HUES64 (cell line): ENCODE measurements around the gene TANK.
"Not testable (repeated sequence)": the region's sequence is repeated elsewhere in the genome, so short reads cannot be mapped to it uniquely, and the experiment has no call there.

Source experiments
- H3K27ac ChIP-seq: 2 replicates; pipeline ENCODE4 v1.7.0; 2013; ENCODE audit warnings: low read depth, low read length, inconsistent platforms
- H3K27me3 ChIP-seq: 2 replicates; pipeline ENCODE4 v1.6.1; 2013; ENCODE audit warnings: mild to moderate bottlenecking, low read length; ENCODE audit not compliant: insufficient read depth
- H3K36me3 ChIP-seq: 2 replicates; pipeline ENCODE4 v1.6.1; 2013; ENCODE audit warnings: mild to moderate bottlenecking, low read length; ENCODE audit not compliant: insufficient read depth
- H3K4me1 ChIP-seq: 2 replicates; pipeline ENCODE4 v1.6.1; 2013; ENCODE audit warnings: mild to moderate bottlenecking, low read length, moderate library complexity; ENCODE audit not compliant: insufficient read depth
- H3K4me3 ChIP-seq: 2 replicates; pipeline ENCODE4 v1.5.1; 2013; ENCODE audit warnings: mild to moderate bottlenecking, low read length, moderate library complexity
- H3K9ac ChIP-seq: 2 replicates; pipeline ENCODE4 v1.6.1; 2013; ENCODE audit warnings: mild to moderate bottlenecking, low read depth, low read length
- H3K9me3 ChIP-seq: 2 replicates; pipeline ENCODE4 v1.6.1; 2013; ENCODE audit warnings: low read depth, low read length; ENCODE audit not compliant: insufficient read depth
- WGBS: fragments of 150-250, 120-280 bp; methylation state at CpG from one replicate; pipeline ENCODE4 v1.1.7; 2013; ENCODE audit warnings: missing lambda C conversion rate; 5-methylcytosine and 5-hydroxymethylcytosine counted together

TANK gene

DNA sequence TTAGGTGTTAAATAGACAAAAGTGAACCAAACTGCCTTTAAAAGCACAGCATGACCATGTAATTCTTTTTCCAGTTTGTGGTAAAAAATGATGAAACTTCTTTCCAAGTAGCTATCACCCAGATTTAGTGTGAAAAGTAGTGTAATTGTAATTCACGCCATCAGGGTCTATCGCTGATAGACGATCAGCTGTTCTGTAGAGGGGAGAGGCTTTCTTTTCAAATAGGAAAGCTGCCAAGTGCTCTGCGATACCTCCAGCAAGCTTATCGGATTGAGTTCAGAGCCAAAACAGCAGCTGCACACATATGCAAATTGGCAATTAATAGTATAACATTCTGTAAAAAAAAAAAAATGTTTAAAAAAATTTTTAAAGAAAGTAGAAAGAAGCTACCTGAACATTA, 86.1 kb downstream of the TANK start:
- WGBS: 49% methylated on average over 4 of the region's 5 CpGs

DNA sequence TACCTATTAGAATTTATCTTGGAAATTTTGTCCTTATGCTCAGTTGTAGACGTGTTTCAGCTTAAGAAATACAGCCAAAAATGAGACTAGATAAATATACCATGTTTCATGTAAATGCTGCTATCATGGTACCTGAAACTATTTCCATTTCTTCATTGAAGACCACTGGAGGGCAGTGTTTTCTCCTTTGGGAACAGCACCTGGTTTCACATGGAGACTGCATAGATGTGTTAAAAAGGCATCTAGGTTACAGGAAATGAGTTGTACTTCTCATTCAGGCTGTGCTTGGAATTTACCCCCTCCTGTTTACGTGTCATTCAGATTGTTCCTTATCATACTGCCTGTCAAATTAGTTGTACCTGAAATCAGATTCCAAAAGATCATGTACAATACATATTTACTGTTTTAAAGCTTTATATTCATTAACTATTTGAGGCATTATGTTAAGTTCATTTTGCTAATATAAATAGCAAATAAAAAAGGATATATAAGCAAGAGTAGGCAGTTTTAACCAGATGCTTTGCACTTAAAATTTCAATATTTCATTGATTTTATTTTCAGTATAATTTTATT, 90.7 kb downstream of the TANK start:
- H3K27ac ChIP-seq: no peak overlapping the region
- H3K36me3 ChIP-seq: no peaks in the 10 kb centered on the region
- no peaks in the 10 kb centered on the region for H3K9me3 ChIP-seq
- H3K9ac ChIP-seq: no peak overlapping the region
- no peak overlapping the region for H3K4me3 ChIP-seq
- 10% methylated on average over 2 of the region's 2 CpGs for WGBS
- peaks cover 18% of the 10 kb centered on the region for H3K4me1 ChIP-seq
- peaks cover 7% of the 10 kb centered on the region for H3K27me3 ChIP-seq

More for the DNA sequence above, 86.1 kb downstream of the TANK start:
- H3K27ac ChIP-seq: no peak overlapping the region
- H3K36me3 ChIP-seq: no peaks in the 10 kb centered on the region
- H3K4me1 ChIP-seq: peaks cover 37% of the 10 kb centered on the region
- no peak overlapping the region for H3K4me3 ChIP-seq
- H3K27me3 ChIP-seq: peaks cover 44% of the 10 kb centered on the region
- no peak overlapping the region for H3K9ac ChIP-seq
- no peaks in the 10 kb centered on the region for H3K9me3 ChIP-seq

DNA sequence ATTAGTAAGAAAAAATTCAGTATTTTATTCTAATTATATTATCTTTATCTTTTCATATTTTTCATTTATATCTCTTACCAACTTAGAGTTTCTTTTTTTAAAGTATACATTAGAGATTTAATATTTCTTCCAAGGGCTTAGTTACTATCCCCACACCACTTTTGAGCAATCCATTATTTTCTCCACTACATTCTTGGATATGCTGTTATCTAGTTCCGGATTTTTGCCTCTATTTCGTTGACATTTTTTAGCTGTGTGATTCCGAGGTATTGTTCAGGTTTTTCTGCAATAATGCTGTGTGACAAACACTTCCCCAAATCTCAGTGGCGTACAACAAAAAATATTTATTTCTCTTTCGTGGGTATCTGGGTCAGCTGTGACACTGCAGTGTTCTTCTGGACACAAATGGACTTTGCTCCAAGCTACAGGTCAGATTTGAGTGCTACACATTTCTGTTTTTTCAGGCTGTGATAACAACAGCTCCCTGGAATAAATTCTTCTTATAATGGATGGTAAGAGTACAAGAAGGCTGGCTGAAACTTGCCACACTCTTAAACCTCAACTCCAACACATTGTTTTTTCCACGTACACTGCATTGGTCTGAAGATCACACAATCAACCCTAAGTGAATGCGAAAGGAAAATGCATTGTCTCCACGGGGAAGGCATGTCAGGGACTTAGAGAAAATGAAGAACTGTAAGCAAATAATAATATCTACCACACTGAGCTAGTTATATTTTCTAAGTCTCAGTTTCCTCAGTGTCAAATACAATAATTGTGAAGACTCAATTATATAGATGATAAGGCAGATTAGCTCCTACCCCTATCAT, 97.1 kb downstream of the TANK start:
- Histone ChIP-seq H3K9me3 (no peaks in the 10 kb centered on the region), H3K27ac (no peak overlapping the region), H3K4me3 (no peak overlapping the region), H3K9ac (no peak overlapping the region), H3K27me3 (no peaks in the 10 kb centered on the region), H3K4me1 (no peaks in the 10 kb centered on the region), H3K36me3 (no peaks in the 10 kb centered on the region)
- WGBS: 95% methylated on average over 7 of the region's 8 CpGs

DNA sequence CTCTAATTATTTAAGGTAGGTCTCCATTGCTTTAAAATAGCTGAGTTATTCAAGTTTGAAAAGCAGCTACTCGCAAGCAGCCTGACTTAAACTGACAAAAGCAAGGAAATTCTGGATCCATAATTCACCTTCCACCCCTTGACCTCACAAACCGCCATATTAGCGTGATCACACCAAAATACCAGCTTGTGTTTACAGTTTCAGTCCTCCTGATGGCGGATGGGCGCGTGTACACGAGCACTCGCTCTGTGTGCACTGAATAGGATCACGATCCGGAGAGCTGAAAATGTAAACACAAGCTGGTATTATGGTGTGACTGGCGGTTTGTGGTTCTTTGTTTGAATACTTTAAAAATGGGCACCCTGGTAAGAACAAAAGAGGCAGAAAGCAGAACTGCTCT, 105.6 kb downstream of the TANK start:
- Histone ChIP-seq H3K9me3 (no peaks in the 10 kb centered on the region), H3K4me3 (no peak overlapping the region), H3K36me3 (no peaks in the 10 kb centered on the region), H3K27ac (no peak overlapping the region), H3K27me3 (no peaks in the 10 kb centered on the region), H3K4me1 (no peaks in the 10 kb centered on the region), H3K9ac (no peak overlapping the region)
- WGBS: 95% methylated on average over 11 of the region's 11 CpGs

DNA sequence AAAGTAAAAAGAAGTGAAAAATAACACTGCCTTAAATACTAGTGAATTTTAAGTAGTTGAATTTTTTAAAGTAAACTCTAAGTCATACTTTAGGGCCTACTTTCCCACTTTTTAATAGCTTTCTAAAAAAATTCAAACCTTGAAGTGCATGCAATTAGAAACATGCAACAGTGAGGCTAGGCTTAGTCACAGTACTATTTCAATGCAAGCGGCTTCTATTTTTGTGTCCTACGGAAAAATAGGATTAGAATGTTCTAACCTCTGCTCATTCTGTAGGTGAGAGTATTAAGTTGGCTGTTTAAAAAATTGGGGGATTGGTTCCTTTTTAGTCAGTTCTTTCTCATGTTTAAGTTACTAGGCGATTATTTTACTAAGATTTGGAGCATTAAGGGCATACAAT, 108.9 kb downstream of the TANK start:
- Histone ChIP-seq H3K9me3 (0 out of 2 replicates have a peak, but pooled peaks cover 3% of the 10 kb centered on the region), H3K27me3 (no peaks in the 10 kb centered on the region), H3K27ac (no peak overlapping the region), H3K4me3 (no peak overlapping the region), H3K36me3 (no peaks in the 10 kb centered on the region), H3K9ac (no peak overlapping the region), H3K4me1 (no peaks in the 10 kb centered on the region)
- WGBS: 91% methylated on average over 2 of the region's 3 CpGs

DNA sequence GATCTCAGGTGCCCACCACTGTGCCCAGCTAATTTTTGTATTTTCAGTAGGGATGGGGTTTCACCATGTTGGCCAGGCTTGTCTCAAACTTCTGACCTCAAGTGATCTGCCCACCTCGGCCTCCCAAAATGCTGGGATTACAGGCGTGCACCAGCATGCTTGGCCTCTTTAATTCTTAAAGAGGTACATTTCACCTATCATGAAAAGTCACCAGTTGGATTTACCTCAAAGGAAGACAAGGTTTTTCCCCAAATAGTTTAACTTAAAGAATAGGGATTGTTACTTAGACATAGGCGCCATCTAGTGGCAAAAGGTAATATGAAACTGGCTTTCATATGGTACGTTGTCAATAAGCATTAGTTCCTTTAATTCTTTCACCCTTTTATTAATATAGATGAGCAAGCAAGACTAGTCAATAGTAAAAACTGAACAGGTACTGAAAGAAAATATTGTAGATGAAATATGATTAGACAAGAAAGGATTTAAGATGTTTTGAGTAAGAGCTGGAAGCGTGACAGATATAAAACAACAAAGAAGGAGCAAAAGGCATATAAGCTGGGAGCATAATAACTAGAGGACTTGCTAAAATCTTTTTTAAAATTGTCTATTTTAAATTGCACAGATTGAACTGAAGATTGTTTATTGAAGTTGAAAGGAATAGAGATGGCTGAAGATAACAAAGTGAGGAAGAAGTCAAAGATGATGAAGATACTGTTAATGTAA, 113.0 kb downstream of the TANK start:
- Histone ChIP-seq H3K36me3 (no peaks in the 10 kb centered on the region), H3K9me3 (0 out of 2 replicates have a peak, but pooled peaks cover 3% of the 10 kb centered on the region), H3K27ac (no peak overlapping the region), H3K27me3 (no peaks in the 10 kb centered on the region), H3K4me3 (no peak overlapping the region), H3K9ac (no peak overlapping the region), H3K4me1 (no peaks in the 10 kb centered on the region)
- WGBS: 40% methylated on average over 3 of the region's 5 CpGs

DNA sequence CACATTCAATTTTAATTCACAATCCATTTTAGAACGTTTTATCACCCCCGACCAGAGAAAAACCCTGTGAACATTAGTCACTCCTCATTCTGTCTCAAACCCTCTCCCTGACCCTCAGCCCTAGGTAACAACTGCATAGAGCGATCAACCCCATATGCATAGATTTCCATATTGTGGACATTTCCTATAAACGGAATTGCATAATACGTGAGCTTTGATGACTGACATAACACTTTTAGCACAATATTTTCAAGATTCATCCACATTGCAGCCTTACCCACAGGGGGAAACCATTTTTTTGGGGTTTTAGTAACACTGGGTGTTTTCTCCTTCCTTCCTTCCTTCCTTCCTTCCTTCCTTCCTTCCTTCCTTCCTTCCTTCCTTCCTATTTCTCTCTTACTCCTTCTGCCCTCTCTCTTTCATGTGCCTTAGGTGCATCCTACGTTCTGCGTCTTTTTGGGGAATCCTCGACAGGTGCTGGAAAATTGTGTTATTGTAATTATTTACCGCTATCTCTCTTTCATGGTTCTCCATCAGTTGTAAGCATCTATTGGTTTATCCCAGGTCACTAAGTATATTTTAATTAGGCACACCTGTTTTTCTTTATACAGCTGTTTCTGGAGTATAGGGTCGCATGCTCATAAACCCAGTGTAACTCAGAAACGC, 118.5 kb downstream of the TANK start:
- not testable (repeated sequence) for H3K27ac ChIP-seq, H3K36me3 ChIP-seq, H3K4me1 ChIP-seq, H3K9ac ChIP-seq, H3K27me3 ChIP-seq, H3K4me3 ChIP-seq
- peaks cover 13% of the 10 kb centered on the region for H3K9me3 ChIP-seq
- WGBS: 87% methylated on average over 11 of the region's 11 CpGs

DNA sequence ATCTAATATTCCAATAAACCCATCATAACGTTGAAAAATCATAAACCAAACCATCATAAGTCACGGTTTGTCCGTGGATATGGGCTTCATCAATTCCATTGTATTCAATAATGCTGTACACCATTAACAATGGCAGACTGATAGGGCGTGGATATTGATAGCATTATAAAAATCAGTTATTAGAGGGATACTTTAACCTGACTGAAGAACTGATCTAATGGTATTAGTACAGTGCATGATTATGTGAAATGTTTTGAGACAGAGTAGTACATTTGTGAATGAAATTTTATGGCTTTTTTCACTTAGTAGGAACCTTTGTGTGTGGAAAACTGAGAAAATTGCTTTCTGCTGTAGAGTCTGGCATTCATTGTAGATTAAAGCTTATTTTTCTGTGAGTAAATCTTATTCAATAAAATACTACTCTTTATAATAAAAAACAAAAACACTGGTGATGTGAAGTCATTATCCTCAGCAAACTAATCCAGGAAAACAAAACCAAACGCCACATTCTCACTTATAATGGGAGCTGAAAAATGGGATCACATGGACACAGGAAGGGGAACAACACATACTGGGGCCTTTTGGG, 119.1 kb downstream of the TANK start:
- WGBS: 91% methylated on average over 5 of the region's 5 CpGs
- H3K27me3 ChIP-seq, H3K4me1 ChIP-seq, H3K36me3 ChIP-seq, H3K4me3 ChIP-seq, H3K27ac ChIP-seq, H3K9ac ChIP-seq: not testable (repeated sequence)
- peaks cover 13% of the 10 kb centered on the region for H3K9me3 ChIP-seq

DNA sequence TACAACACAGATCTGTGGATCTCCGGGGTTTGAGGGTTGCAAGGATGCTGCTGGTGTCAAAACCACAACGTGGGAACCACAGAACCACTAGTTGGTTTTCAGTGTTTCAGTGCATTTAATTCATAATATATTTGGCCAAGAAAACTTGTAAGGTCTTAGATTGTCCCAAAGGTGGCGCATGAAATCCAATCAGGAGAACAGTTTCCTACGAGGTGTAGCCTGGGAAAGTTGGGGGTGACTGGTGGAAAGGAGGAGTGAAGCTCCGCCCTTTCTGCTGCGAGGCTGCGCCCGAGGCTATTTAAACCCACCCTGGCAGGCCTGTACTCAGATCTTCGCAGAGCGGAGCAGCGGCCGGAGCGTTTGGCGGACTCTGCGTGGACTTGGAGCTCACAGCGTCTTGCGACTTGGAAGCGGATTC, 120.7 kb downstream of the TANK start:
- not testable (repeated sequence) for H3K4me3 ChIP-seq, H3K27me3 ChIP-seq, H3K4me1 ChIP-seq, H3K9ac ChIP-seq, H3K36me3 ChIP-seq, H3K27ac ChIP-seq
- peaks cover 15% of the 10 kb centered on the region for H3K9me3 ChIP-seq
- 71% methylated on average over 18 of the region's 18 CpGs for WGBS

DNA sequence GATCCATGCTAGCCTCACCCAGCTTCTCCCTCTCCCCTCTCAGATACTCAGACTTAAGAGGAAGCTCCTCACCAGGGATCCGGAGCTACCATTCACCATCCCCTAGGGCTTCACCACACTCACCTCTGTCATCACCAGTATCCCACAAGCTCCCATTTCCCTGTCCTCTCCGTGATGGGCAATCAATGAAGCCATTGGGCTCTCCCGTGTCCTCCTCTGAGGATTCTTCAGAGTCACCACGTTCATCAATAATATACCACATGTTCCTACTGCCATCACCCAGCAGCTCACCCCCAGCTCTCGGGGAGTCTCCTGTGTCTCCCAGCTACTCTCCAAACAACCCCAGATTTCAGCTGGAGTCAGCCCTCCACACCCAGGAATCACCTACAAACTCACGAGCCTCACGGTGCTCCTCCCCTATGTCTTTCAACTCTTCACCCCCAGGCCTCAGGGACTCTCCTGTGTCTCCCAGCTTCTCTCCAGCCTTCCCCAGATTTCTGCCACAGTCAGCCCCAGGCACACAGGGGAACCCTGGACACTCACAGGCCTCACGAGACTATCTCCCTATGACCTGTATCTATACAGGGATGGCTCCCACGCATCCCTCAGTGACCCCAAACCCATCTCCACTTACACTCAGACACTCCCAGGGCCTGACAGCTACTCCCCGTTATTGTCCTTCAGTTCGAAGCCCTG, 121.5 kb downstream of the TANK start:
- not testable (repeated sequence) for H3K4me3 ChIP-seq, H3K9ac ChIP-seq, H3K27ac ChIP-seq, H3K36me3 ChIP-seq, H3K4me1 ChIP-seq, H3K27me3 ChIP-seq
- WGBS: 90% methylated on average over 11 of the region's 11 CpGs
- peaks cover 20% of the 10 kb centered on the region for H3K9me3 ChIP-seq
